NB4 (cell line): Measurements from ENCODE around the gene ZNF22.

ENCODE experiments used
- CTCF ChIP-seq: IDR thresholded peaks from one replicate; pipeline ENCODE4 v1.5.1; 2012; ENCODE audit warnings: low read depth, low read length
- MAX ChIP-seq: IDR thresholded peaks from 2 replicates; pipeline ENCODE4 v1.6.1; 2011; ENCODE audit warnings: low read depth, low read length
- MYC ChIP-seq: IDR thresholded peaks from 2 replicates; pipeline ENCODE4 v1.6.1; 2011; ENCODE audit warnings: low read depth, low read length
- POLR2A ChIP-seq: IDR thresholded peaks from 2 replicates; pipeline ENCODE4 v1.6.1; 2011; ENCODE audit warnings: mild to moderate bottlenecking; ENCODE audit not compliant: insufficient read length; ENCODE audit errors: extremely low read depth

GRCh38 chr10:45044290-45044689 is 43.6 kb downstream of the ZNF22 start:
- TF ChIP-seq CTCF (no peak), MAX (no peak), POLR2A (no peak), MYC (no peak)
